ENCODE data around the gene ZNF324. TPM values are rescaled to one million over a fixed set of nuclear protein-coding genes. Genes with fewer than 3 reads are reported as not detected.
"Not testable (repeated sequence)": the region's sequence is repeated elsewhere in the genome, so short reads cannot be mapped to it uniquely, and the experiment has no call there.

Gene ZNF324
- total RNA-seq, 1 donor from 2014 or later = 10.5 TPM

GRCh38 chr19:58500242-58500641 lies 33.4 kb downstream of the ZNF324 start:
- H3K9me3 Mint-ChIP-seq (ENCODE audit: unreplicated experiment) = no peaks in the 10 kb centered on the region
- H3K4me1 Mint-ChIP-seq (ENCODE audit: unreplicated experiment) = peaks cover 7% of the 10 kb centered on the region
- H3K27me3 Mint-ChIP-seq (ENCODE audit: unreplicated experiment) = peaks cover 13% of the 10 kb centered on the region
- H3K36me3 Mint-ChIP-seq (ENCODE audit: low read depth, unreplicated experiment) = no peaks in the 10 kb centered on the region
- TF ChIP-seq, protein P1, sequence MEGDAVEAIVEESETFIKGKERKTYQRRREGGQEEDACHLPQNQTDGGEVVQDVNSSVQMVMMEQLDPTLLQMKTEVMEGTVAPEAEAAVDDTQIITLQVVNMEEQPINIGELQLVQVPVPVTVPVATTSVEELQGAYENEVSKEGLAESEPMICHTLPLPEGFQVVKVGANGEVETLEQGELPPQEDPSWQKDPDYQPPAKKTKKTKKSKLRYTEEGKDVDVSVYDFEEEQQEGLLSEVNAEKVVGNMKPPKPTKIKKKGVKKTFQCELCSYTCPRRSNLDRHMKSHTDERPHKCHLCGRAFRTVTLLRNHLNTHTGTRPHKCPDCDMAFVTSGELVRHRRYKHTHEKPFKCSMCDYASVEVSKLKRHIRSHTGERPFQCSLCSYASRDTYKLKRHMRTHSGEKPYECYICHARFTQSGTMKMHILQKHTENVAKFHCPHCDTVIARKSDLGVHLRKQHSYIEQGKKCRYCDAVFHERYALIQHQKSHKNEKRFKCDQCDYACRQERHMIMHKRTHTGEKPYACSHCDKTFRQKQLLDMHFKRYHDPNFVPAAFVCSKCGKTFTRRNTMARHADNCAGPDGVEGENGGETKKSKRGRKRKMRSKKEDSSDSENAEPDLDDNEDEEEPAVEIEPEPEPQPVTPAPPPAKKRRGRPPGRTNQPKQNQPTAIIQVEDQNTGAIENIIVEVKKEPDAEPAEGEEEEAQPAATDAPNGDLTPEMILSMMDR (IDR thresholded peaks at IDR 0.05; ENCODE audit: unreplicated experiment) = no peak
- H3K27ac Mint-ChIP-seq (ENCODE audit: unreplicated experiment) = no peak overlapping the region
- H3K4me3 Mint-ChIP-seq (ENCODE audit: unreplicated experiment) = no peak overlapping the region
- no peak for DNase-seq (ENCODE audit: low spot score)

DNA sequence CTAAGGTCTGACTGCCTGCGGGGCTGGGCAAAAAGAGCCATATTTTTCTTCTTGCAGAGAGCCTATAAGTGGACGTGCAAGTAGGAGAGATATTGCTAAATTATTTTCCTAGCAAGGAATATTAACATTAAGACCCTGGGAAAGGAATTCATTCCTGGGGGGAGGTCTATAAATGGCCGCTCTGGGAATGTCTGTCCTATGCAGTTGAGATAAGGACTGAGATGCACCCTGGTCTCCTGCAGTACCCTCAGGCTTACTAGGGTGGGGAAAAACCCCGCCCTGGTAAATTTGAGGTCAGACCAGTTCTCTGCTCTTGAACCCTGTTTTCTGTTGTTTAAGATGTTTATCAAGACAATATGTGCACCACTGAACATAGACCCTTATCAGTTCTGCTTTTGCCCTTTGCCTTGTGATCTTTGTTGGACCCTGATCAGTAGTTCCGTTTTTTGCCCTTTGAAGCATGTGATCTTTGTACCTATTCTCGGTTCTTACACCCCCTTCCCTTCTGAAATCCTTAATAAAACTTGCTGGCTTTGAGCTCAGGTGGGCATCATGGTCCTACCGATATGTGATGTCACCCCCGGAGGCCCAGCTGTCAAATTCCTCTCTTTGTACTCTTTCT lies 40.8 kb downstream of the ZNF324 start:
- H3K27me3 Mint-ChIP-seq (ENCODE audit: unreplicated experiment) = peaks cover 15% of the 10 kb centered on the region
- H3K4me1 Mint-ChIP-seq (ENCODE audit: unreplicated experiment); H3K4me3 Mint-ChIP-seq (ENCODE audit: unreplicated experiment); H3K27ac Mint-ChIP-seq (ENCODE audit: unreplicated experiment); H3K36me3 Mint-ChIP-seq (ENCODE audit: low read depth, unreplicated experiment); DNase-seq (ENCODE audit: low spot score); H3K9me3 Mint-ChIP-seq (ENCODE audit: unreplicated experiment): not testable (repeated sequence)

DNA sequence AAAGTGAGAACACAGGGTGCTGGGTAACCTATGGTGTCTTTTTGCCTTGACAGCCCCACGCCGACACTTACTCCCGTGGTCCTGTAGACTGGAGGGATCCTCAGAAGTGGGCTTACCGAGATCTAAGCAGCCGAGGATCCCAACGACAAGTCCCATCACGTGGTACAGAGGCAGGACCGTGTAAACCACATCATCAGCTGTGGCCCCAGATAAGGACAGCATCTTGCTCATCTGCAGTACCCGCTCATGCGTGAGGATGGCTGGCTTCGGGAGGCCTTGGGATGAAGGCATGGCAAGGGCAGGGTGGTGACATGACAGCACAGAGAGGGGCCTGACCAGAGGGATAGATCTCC lies 42.8 kb downstream of the ZNF324 start:
- Mint-ChIP-seq H3K4me1 (ENCODE audit: unreplicated experiment) (no peaks in the 10 kb centered on the region), H3K36me3 (ENCODE audit: low read depth, unreplicated experiment) (peaks cover 5% of the 10 kb centered on the region), H3K4me3 (ENCODE audit: unreplicated experiment) (peak overlapping the region; percentile 21), H3K9me3 (ENCODE audit: unreplicated experiment) (peaks cover 3% of the 10 kb centered on the region), H3K27ac (ENCODE audit: unreplicated experiment) (no peak overlapping the region), H3K27me3 (ENCODE audit: unreplicated experiment) (peaks cover 15% of the 10 kb centered on the region)
- TF ChIP-seq, protein P1 (IDR thresholded peaks at IDR 0.05; ENCODE audit: unreplicated experiment) = no peak
- DNase-seq (ENCODE audit: low spot score) = no peak

GRCh38 chr19:58510084-58510862 lies 43.4 kb downstream of the ZNF324 start:
- TF ChIP-seq, protein P1 (IDR thresholded peaks at IDR 0.05; ENCODE audit: unreplicated experiment) = no peak
- peaks cover 3% of the 10 kb centered on the region for H3K9me3 Mint-ChIP-seq (ENCODE audit: unreplicated experiment)
- peak overlapping the region; percentile 27 for H3K4me3 Mint-ChIP-seq (ENCODE audit: unreplicated experiment)
- no peak overlapping the region for H3K27ac Mint-ChIP-seq (ENCODE audit: unreplicated experiment)
- H3K4me1 Mint-ChIP-seq (ENCODE audit: unreplicated experiment) = no peaks in the 10 kb centered on the region
- DNase-seq (ENCODE audit: low spot score) = no peak
- peaks cover 18% of the 10 kb centered on the region for H3K27me3 Mint-ChIP-seq (ENCODE audit: unreplicated experiment)
- H3K36me3 Mint-ChIP-seq (ENCODE audit: low read depth, unreplicated experiment) = peaks cover 6% of the 10 kb centered on the region

GRCh38 chr19:58511353-58512208 lies 44.7 kb downstream of the ZNF324 start, which contains the start of gene SLC27A5:
SLC27A5 (minus strand) TSS chr19:58511992; CDS start chr19:58511955, 37 bp downstream.
- no peak within 1 kb of the TSS for H3K27ac Mint-ChIP-seq (ENCODE audit: unreplicated experiment)
- peaks cover 3% of the 10 kb centered on the region for H3K9me3 Mint-ChIP-seq (ENCODE audit: unreplicated experiment)
- peaks cover 21% of the 10 kb centered on the region for H3K27me3 Mint-ChIP-seq (ENCODE audit: unreplicated experiment)
- H3K4me1 Mint-ChIP-seq (ENCODE audit: unreplicated experiment) = peaks cover 5% of the 10 kb centered on the region
- DNase-seq (ENCODE audit: low spot score) = no peak
- no peak within 1 kb of the TSS for H3K4me3 Mint-ChIP-seq (ENCODE audit: unreplicated experiment)
- TF ChIP-seq, protein P1 (IDR thresholded peaks at IDR 0.05; ENCODE audit: unreplicated experiment) = no peak
- H3K36me3 Mint-ChIP-seq (ENCODE audit: low read depth, unreplicated experiment) = peaks cover 13% of the 10 kb centered on the region
